HG02642 (cell line): ENCODE results near the gene CGB3.
"Not testable (repeated sequence)": the region's sequence is repeated elsewhere in the genome, so short reads cannot be mapped to it uniquely, and the experiment has no call there.

ENCODE experiments used
- ATAC-seq: cut with Tn5 transposase; IDR thresholded peaks from one replicate; pipeline ENCODE4 v1.9.1; 2021; ENCODE audit warnings: mild to moderate bottlenecking; ENCODE audit not compliant: unreplicated experiment, poor library complexity

Gene CGB3

DNA sequence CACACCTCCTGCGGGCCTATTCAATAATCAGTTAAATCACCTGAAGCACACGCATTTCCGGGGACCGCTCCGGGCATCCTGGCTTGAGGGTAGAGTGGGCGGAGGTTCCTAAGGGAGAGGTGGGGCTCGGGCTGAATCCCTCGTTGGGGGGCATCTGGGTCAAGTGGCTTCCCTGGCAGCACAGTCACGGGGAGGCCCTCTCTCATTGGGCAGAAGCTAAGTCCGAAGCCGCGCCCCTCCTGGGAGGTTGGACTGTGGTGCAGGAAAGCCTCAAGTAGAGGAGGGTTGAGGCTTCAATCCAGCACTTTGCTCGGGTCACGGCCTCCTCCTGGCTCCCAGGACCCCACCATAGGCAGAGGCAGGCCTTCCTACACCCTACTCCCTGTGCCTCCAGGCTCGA is 19.4 kb upstream of the CGB3 start, which contains the start of gene CGB5:
Gene CGB5 (plus strand): TSS at position 301 of the 400 bp plus-strand sequence. CDS start 362 bp downstream, outside the sequence.
- ATAC-seq: not testable (repeated sequence)

DNA sequence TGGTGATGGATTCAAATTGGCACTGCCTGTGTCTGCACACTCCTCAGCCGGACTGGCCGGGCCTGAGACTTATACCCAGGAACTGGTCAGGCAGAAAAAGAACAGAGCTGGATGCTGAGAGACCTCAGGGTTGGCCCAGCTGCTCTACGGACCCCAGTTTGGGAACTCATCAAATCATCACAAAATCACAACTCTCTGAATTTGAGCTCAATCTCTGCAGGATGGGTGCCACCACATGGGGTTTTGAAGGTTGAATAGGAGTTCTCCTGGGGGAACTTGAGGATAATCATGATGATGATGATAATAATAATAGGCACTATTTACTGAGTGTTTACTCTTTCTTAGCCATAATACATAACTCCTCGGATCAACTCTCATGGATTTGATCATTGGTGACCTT is 18.5 kb upstream of the CGB3 start:
- ATAC-seq: not testable (repeated sequence)

DNA sequence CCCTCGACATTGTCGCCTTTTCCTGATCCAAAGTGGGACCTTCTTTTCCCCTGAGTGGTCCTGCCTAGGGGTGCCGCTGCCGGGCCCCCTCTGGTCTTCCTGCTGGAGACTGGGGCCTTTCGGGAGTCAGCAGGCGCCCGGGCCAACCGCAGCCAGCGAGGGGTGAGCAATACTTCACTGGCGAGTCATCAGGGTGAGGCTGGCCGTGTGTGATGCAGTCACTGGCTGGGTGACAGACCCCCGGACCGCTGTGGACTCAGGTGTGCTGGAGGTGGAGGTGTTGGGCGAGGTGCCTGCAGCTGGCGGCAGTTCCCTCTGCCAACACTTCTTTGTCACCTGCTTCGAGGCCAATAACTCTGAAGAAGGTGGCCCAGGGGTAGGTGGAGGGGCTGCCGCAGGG is 18.0 kb upstream of the CGB3 start:
- no peak for ATAC-seq

DNA sequence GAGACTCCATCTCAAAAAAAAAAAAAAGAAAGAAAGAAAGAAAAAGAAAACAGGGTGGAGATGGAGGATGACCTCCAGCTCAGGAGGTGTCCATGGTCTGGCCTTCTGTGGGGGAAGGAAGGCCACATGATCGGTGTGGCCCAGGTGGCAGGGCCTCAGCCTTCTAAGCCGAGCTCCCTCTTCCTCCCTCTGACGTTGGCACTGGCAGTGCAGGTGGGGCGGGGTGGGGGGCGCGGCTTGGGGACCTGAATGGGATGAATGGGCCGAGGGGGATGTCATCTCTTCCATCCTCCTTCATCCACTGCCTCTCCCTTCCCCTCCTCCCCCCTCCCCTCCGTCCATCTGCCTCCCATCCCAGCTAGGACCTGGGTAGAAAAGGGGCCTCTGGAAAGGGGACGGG is 15.6 kb upstream of the CGB3 start:
- ATAC-seq: not testable (repeated sequence)

DNA sequence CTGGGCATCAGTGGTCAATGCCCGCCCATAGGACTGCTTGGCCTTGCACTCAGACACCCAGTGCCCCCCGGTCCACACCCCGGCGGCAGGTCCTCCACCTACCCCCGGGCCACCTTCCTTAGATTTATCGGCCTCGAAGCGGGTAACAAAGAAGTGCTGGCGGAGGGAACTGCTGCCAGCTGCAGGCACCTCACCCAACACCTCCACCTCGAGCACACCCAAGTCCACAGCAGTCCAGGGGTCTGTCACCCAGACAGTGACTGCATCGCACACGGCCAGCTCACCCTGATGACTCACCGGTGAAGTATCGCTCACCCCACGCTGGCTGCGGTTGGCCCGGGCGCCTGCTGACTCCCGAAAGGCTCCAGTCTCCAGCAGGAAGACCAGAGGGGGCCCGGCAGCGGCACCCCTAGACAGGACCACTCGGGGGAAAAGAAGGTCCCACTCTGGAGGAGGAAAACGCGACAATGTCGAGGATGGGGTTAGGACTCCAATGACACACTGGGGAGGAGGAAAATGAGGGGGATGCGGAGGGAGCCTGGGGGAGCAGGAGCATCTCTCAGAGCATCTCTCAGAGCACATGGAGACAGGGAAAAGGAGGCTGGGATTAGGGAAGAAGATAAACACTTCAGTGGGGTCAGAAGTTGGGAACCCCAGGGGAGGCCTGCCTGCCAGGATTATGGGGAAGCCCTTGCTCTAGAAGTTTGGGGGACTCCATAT is 14.6 kb upstream of the CGB3 start:
- ATAC-seq: not testable (repeated sequence)

DNA sequence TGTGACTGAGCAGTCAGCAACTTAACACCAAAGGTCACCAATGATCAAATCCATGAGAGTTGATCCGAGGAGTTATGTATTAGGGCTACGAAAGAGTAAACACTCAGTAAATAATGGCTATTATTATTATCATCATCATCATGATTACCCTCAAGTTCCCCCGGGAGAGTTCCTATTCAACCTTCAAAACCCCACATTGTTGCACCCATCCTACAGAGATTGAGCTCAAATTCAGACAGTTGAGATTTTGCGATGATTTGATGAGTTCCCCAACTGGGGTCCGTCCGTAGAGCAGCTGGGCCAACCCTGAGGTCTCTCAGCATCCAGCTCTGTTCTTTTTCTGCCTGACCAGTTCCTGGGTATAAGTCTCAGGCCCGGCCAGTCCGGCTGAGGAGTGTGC is 14.0 kb upstream of the CGB3 start:
- not testable (repeated sequence) for ATAC-seq

DNA sequence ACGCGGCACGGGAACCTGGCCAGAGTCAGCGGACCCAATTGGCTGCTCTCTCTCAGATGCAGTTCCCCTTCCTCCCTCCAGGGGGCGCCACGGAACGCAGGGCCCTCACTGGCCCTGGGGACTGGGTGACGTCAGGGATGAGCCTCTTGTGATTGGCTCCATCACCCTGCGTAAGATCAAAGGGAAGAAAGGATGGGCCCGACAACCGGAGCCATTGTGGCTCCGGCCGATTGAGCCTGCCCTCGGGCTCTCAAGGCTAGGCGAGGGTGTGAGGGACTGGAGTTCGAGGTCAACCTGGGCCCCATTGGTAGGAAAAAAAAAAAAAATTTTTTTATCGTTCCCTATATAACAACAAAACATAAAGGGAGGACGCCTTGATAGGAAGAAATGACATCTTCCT is 12.7 kb upstream of the CGB3 start, which contains the start of gene CGB1:
Gene CGB1 (minus strand): TSS at position 81 of the 400 bp plus-strand sequence. CDS start 184 bp downstream, outside the sequence.
- ATAC-seq: not testable (repeated sequence)

DNA sequence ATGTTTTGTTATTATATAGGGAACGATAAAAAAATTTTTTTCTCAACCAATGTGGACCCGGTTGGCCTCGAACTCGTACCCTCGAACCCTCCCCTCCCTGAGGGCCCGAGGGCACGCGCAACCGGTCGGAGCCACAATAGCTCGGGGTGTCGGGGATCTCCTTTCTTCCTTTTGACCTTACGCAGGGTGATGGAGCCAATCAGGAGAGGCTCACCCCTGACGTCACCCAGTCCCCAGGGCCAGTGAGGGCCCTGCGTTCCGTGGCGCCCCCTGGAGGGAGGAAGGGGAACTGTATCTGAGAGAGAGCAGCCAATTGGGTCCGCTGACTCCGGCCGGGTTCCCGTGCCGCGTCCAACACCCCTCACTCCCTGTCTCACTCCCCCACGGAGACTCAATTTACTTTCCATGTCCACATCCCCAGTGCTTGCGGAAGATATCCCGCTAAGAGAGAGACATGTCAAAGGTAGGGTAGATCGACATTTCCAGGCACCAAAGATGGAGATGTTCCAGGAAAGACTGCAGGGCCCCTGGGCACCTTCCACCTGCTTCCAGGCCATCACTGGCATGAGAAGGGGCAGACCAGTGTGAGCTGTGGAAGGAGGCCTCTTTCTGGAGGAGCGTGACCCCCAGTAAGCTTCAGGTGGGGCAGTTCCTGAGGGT is 7.6 kb upstream of the CGB3 start, which contains the start of gene CGB2:
Gene CGB2 (plus strand): TSS at position 249 of the 660 bp plus-strand sequence. CDS start 206 bp downstream, at position 455.
- ATAC-seq: not testable (repeated sequence)

DNA sequence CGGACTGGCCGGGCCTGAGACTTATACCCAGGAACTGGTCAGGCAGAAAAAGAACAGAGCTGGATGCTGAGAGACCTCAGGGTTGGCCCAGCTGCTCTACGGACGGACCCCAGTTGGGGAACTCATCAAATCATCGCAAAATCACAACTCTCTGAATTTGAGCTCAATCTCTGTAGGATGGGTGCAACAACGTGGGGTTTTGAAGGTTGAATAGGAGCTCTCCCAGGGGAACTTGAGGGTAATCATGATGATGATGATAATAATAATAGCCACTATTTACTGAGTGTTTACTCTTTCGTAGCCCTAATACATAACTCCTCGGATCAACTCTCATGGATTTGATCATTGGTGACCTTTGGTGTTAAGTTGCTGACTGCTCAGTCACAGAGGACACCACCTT is 6.2 kb upstream of the CGB3 start:
- not testable (repeated sequence) for ATAC-seq

DNA sequence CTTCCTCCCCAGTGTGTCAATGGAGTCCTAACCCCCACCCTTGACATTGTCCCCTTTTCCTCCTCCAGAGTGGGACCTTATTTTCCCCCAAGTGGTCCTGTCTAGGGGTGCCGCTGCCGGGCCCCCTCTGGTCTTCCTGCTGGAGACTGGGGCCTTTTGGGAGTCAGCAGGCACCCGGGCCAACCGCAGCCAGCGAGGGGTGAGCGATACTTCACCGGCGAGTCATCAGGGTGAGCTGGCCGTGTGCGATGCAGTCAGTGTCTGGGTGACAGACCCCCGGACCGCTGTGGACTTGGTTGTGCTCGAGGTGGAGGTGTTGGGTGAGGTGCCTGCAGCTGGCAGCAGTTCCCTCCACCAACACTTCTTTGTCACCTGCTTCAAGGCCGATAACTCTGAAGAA is 5.6 kb upstream of the CGB3 start:
- ATAC-seq: not testable (repeated sequence)

DNA sequence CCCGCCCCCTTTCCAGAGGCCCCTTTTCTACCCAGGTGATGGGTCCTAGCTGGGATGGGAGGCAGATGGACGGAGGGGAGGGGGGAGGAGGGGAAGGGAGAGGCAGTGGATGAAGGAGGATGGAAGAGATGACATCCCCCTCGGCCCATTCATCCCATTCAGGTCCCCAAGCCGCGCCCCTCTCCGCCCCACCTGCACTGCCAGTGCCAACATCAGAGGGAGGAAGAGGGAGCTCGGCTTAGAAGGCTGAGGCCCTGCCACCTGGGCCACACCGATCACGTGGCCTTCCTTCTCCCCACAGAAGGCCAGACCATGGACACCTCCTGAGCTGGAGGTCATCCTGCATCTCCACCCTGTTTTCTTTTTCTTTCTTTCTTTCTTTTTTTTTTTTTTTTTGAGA is 4.6 kb upstream of the CGB3 start:
- not testable (repeated sequence) for ATAC-seq

DNA sequence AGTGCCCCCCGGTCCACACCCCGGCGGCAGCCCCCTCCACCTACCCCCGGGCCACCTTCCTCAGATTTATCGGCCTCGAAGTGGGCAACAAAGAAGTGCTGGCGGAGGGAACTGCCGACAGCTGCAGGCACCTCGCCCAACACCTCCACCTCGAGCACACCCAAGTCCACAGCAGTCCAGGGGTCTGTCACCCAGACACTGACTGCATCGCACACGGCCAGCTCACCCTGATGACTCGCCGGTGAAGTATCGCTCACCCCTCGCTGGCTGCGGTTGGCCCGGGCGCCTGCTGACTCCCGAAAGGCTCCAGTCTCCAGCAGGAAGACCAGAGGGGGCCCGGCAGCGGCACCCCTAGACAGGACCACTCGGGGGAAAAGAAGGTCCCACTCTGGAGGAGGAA is 1.5 kb upstream of the CGB3 start:
- ATAC-seq: not testable (repeated sequence)

DNA sequence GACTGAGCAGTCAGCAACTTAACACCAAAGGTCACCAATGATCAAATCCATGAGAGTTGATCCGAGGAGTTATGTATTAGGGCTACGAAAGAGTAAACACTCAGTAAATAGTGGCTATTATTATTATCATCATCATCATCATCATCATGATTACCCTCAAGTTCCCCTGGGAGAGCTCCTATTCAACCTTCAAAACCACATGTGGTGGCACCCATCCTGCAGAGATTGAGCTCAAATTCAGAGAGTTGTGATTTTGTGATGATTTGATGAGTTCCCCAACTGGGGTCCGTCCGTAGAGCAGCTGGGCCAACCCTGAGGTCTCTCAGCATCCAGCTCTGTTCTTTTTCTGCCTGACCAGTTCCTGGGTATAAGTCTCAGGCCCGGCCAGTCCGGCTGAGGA is 955 bp upstream of the CGB3 start:
- not testable (repeated sequence) for ATAC-seq

DNA sequence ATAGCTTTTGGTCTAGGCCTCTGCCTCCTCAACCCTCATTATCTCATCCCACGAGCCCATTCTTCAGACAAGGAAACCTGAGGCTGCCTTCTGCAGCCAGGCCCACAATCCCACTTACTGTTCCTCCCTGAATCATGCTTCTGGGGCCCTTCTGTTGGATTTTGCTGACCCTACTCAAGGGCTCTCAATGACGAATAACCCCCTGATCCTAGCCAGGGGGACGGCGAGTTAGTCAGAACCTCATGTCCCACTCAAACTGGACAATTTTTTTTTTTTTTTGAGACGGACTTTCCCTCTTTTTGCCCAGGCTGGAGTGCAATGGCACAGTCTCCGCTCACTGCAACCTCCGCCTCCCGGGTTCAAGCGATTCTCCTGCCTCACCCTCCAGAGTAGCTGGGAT is 2.0 kb downstream of the CGB3 start:
- ATAC-seq: no peak

DNA sequence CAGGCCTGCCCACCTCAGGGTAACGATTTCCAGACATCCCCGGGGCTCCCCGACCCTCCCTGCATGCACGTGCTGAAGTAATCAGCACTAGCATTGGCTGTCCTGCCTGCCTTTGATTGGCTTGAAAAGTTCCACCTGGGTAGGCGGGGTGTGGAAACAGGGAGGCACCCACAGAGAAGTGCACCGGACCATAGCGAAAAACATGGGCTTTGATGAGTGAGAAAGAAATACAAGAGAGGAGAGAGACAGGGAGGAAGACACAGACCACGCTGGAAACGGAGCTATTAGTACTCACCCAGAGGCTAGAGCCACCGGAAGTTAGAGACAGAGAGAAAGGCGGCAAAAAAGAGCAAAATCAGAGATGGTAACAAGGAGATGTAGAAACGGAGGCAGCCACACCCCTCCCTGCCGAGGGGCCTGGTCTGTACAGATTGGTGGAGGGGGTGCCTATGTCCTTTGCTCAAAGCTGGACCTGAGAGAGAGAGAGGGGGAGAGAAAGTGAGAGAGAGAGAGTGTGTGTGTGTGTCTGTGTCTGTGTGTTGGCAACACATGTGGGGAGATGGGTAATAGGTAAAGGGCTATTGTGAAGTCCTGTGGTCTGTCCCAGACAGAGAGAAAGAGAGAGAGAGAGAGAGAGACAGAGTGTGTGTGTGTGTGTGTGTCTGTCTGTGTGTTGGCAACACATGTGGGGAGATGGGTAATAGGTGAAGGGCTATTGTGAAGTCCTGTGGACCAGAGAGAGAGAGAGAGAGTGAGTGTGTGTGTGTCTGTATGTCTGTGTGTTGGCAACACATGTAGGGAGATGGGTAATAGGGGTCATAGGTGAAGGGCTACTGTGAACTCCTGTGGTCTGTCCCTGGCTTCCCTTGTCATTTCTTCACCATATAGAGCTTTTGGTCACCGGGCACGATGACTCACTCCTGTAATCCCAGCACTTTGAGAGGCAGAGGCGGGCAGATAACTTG is 2.9 kb downstream of the CGB3 start:
- ATAC-seq: no peak

DNA sequence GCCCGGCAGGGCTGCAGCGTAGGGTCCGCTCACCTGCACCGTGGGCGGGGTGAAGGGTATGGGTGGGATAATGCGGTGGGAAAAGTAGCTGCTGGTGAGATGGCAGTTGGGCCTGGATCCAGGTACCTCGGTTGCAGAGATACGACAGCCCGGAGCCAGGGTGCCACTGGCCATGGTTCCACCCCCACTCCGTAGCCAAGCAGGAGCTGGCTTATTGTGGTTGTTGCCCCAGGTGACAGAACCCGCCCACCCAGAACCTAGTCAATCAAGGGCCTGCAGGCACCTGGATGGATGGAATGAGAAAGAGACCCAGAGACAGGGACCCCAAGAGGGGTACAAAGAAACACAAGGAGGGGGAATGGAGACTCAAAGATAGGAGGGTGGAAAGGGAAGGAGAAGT is 3.8 kb downstream of the CGB3 start:
- no peak for ATAC-seq

DNA sequence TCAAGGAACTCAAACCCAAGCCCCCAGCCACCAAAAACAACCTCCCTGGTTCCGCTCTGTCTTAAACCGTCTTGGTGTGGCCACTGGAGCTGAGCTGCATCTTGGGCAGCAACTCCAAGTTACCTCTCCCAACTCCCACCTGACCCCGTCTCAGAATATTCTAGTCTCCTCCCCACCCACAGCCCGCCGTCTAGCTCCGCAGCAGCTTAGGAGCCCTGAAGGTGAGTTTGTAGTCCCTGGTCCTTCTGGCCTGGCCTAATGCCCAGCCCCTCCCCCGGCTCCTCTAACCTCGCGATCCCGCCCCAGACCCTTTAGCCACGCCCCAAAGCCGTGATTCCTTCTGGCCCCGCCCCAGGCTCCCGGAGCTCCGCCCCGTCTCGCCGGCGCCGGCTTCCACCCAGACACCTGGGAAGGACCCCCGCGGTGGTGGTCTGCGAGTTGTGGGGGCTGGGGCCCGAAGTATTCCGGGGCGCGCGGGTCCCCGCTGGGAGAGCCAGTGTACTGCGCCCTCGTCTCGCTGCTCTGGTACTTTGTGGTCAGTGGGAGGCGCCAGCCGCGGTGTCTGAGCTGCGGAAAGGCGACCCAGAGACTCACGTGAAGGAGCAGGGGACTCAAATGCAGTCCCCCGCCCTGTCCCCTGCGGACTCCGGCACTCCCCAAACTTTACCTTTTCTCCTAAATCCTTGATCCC is 4.7 kb downstream of the CGB3 start:
- ATAC-seq: no peak

DNA sequence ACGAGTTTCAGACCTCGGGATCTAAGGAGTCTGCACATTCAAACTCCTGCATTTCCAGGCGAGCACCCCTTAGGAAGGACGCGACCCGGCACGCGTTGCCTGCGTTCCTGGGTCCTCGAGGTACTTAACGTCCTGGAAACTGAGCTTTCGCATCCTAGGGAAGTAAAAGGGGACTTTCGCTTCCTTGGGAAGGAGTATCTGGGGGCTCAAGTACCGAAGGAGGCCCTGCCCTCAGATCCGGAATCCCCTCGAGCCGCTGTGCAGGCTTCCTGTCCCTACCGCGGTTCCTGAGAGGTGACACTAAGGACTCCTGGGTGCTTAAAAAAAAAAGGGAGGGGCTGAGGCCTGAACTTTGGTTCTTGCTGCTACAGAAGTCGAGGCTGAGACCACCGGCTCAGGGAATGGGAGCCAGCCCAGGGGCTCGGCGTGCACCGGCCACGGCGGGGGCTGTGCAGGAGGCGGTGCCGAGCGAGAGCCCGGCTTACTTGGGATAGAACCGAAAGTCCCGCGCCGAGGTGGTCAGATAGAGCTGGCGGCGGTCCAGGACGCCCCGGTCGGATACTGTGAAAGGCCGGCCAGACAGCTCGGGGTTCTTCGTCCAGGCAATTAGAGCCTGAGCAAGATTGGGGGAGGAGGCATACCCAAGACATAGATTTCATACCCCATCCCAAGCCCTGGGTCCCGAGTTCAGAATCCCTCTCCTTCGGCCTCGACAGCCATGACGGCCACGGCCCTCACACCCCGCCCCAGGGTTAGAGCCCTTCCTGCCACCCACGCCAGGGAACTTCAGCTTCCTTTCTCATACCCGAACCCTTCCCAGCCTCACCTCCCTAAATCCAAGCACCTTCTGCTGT is 5.5 kb downstream of the CGB3 start:
- ATAC-seq: not testable (repeated sequence)
